Cardiac fibroblast (primary cell): ENCODE data around the gene TUNAR.

ENCODE experiments used
- DNase-seq, 2 donors: peaks; one replicate each; pipeline versions ENCODE4 v3.0.0 to v3.0.0-alpha.2; 2010; ENCODE audit warnings: low read depth in 2 of 2
- H3K4me3 ChIP-seq, 2 donors: replicated peaks in 1 of 2; 1 replicate in 1 of 2; 2 replicates in 1 of 2; pipeline ENCODE4 v1.5.1; 2011; ENCODE audit warnings: low read depth in 2 of 2, low read length in 2 of 2, mild to moderate bottlenecking in 2 of 2, moderate library complexity in 1 of 2
- TF ChIP-seq, protein P1 (sequence below): IDR thresholded peaks from one replicate; pipeline ENCODE4 v1.5.1; 2011; ENCODE audit warnings: low read depth, mild to moderate bottlenecking, low read length, inconsistent platforms

The TUNAR gene

DNA sequence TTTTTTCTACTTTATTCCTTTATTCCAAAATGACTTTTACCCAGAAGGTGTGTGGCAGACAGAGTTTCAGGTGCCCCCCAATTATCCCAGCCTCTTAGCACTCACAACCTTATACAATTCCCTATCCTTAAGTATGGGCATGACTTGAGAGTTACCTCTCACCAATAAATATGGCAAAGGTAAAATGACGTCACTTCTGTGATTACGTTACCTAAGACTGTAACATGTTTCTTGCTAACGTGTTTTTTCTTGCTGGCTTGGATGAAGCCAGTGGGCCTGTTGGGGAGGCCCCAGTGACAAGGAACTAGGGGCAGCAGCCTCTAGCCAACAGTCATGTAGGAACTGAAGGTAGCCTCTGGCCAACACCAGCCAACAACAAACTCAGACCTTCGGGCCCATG is 13.3 kb upstream of the TUNAR start:
- H3K4me3 ChIP-seq, result no peak overlapping the region
- TF ChIP-seq, protein P1, sequence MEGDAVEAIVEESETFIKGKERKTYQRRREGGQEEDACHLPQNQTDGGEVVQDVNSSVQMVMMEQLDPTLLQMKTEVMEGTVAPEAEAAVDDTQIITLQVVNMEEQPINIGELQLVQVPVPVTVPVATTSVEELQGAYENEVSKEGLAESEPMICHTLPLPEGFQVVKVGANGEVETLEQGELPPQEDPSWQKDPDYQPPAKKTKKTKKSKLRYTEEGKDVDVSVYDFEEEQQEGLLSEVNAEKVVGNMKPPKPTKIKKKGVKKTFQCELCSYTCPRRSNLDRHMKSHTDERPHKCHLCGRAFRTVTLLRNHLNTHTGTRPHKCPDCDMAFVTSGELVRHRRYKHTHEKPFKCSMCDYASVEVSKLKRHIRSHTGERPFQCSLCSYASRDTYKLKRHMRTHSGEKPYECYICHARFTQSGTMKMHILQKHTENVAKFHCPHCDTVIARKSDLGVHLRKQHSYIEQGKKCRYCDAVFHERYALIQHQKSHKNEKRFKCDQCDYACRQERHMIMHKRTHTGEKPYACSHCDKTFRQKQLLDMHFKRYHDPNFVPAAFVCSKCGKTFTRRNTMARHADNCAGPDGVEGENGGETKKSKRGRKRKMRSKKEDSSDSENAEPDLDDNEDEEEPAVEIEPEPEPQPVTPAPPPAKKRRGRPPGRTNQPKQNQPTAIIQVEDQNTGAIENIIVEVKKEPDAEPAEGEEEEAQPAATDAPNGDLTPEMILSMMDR, result no peak
- DNase-seq, result no peak

DNA sequence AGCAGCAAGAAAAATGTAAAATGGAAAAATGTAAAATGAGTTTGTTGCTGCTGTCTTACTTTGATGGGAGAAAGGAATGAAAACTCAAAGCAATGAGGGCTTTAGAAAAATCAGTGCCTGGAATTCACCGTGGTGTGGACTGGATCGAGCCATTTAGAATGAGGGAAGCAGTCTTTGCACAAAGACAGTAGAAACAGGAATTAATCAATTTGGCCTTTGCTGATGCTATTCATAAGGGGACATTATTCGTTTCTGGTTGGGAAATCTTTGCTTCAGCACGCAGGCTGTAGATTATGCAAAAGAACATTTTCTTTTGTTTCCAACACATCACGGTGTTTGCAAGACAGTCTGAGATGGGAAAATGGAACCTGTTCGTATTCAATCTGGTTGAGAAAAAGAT is 6.9 kb upstream of the TUNAR start:
- no peak for DNase-seq
- no peak overlapping the region for H3K4me3 ChIP-seq
- TF ChIP-seq, protein P1, result no peak

DNA sequence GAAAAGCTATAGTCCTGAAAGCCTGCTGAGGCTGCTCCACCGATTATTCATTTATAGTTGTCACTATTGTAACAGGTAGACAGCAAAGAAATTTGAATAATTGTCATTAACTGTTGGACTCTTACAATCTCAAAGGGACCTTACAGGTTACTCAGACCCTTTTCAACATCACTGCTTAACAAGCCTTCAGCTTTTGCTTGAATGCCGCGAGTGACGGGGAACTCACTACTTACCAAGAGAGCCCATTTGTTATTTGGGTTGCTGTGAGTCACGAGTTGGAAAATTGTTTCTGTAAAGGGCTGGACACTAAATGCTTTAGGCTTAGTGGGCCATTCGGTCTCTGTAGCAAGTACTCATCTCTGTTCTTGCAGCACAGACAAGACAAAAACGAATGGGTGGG is 5.9 kb upstream of the TUNAR start:
- DNase-seq, result no peak
- TF ChIP-seq, protein P1, result no peak

DNA sequence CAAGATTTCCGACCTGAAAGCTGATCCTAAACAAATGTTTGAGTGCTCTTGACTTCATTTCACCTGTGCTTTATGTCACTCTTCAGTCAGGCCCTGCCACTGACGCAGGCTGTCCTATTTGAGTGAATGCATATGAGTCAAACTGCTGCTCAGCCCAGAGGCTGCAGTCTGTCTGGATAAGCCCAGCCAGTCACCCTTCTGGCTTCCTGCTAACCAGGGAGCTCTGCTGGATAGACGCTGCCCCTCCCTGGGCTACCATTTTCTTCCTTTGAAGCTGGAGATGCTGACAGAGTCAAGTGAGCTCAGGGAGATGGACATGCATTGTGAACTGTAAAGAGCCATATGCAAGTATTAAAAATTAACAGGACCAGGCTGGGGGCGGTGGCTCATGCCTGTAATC is 5.1 kb upstream of the TUNAR start:
- DNase-seq, result no peak
- TF ChIP-seq, protein P1, result no peak
- H3K4me3 ChIP-seq, result no peak overlapping the region

More for the DNA sequence above, 5.9 kb upstream of the TUNAR start:
- no peak overlapping the region for H3K4me3 ChIP-seq

DNA sequence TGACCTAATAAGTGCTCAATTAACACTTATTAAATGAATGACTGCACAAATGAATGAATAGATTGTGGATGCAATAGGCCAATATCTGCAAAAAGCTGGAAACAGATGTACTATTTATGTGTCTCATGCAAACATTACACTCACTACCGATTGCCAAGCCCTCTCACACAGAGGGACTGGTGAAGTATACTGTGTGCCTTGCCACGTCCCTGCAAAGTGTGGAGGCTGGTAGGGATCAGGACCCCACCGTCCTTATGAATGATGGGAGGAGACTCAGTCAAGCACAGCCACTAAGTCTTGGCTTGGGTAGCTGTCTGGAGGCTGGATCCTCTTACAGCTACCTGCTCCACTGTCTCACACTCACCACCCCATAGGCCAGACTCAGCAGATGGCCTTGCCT is 3.9 kb upstream of the TUNAR start:
- no peak overlapping the region for H3K4me3 ChIP-seq
- DNase-seq, result no peak
- TF ChIP-seq, protein P1, result no peak

DNA sequence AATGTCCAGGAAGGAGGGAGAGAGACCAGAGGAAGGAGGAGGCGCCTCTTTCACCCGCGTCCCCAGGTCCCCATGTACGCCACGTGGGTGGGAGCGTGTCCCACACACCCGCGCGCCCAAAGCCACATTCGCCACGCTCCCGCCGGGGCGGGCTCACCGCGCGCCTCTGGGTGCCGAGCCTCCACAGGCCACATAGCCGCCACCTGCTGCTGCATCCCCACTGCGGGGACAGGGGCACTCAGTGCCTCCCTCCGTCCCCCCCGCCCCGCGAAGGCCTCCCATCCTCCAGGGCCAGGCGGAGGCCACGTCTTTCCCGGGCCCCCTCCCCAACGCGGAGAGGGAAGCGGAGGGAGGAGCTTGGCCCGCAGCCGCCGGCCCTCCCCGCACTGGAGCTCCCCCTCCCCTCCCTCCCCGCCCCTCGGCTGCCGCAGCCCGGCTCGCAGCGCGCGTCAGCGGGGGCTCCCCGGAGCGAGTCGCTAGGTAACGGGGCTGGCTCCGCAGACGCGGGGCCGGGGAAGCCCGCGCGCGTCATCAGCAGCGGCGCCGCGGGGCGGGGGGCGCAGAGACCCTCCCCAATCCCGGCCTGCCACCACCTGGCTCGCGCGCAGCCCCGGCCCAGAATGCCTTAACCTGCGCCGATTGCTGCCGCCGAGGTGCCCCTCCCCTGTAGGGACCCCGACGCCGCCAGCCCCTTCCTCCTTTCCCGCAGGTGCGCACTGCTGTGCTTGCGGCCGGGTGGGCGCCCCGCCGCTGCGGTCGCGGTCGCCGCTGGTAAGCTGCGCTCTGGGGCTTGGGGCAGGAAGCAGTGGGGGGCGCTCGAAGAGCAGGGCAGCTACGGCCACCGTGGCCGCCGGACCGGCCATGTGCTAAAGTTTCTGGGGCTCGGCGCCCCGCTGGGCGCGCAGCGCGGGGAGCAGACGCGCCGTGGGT is 536 bp upstream of the TUNAR start:
- TF ChIP-seq, protein P1, result no peak
- no peak for DNase-seq
- H3K4me3 ChIP-seq, result no peak overlapping the region
